Cortex of kidney (tissue), 1 donor: Measurements from ENCODE around the gene GRWD1.
"Not testable (repeated sequence)": the region's sequence is repeated elsewhere in the genome, so short reads cannot be mapped to it uniquely, and the experiment has no call there.

Source experiments
- DNase-seq: peaks from one replicate; lab custom pipeline; 2025; lab: John Stamatoyannopoulos, UW

The GRWD1 gene

GRCh38 chr19:48480183-48480557 lies 34.4 kb downstream of the GRWD1 start:
- DNase-seq: no peak

GRCh38 chr19:48480558-48481500 lies 35.0 kb downstream of the GRWD1 start:
- DNase-seq: no peak

- no peak for DNase-seq
These were observed 36.3 kb downstream of the GRWD1 start for GRCh38 chr19:48481846-48482639.

GRCh38 chr19:48483301-48483700 lies 37.5 kb downstream of the GRWD1 start:
- no peak for DNase-seq

- DNase-seq: no peak
These were observed 38.6 kb downstream of the GRWD1 start for GRCh38 chr19:48484247-48484893.

- DNase-seq: no peak
These were observed 39.3 kb downstream of the GRWD1 start for GRCh38 chr19:48484931-48485612.

- DNase-seq: not testable (repeated sequence)
These were observed 40.9 kb downstream of the GRWD1 start for GRCh38 chr19:48486706-48487105.

- DNase-seq: no peak
These were observed 41.8 kb downstream of the GRWD1 start for GRCh38 chr19:48487544-48487943.

- no peak for DNase-seq
These were observed 42.2 kb downstream of the GRWD1 start for GRCh38 chr19:48487948-48488347.

GRCh38 chr19:48488478-48488877 lies 42.7 kb downstream of the GRWD1 start:
- DNase-seq: not testable (repeated sequence)

GRCh38 chr19:48489608-48490216 lies 43.9 kb downstream of the GRWD1 start:
- no peak for DNase-seq

GRCh38 chr19:48490981-48491792 lies 45.4 kb downstream of the GRWD1 start:
- DNase-seq: no peak

GRCh38 chr19:48491793-48492123 lies 46.0 kb downstream of the GRWD1 start:
- DNase-seq: no peak

- no peak for DNase-seq
These were observed 47.3 kb downstream of the GRWD1 start for GRCh38 chr19:48492925-48493717.

GRCh38 chr19:48493718-48494401 lies 48.1 kb downstream of the GRWD1 start:
- DNase-seq: no peak

GRCh38 chr19:48495396-48495795 lies 49.6 kb downstream of the GRWD1 start:
- no peak for DNase-seq

- DNase-seq: no peak
These were observed 51.4 kb downstream of the GRWD1 start for GRCh38 chr19:48496959-48497727.
